H9 (cell line): ENCODE results near the gene COMP. TPM values are rescaled to one million over a fixed set of nuclear protein-coding genes. Genes with fewer than 3 reads are reported as not detected.

ENCODE experiments used
- DNase-seq: peaks from one replicate; pipeline ENCODE4 v3.0.0-alpha.2; 2017
- H2AFZ ChIP-seq: one replicate; pipeline ENCODE4 v1.6.1; 2013; ENCODE audit warnings: mild to moderate bottlenecking, low read length, control low read depth, moderate library complexity
- H2AK5ac ChIP-seq: 2 replicates; pipeline ENCODE4 v1.6.1; 2013; ENCODE audit warnings: low read length, control low read depth, mixed read lengths; ENCODE audit not compliant: insufficient read length
- H2BK120ac ChIP-seq: one replicate; pipeline ENCODE4 v1.6.1; 2013; ENCODE audit warnings: low read depth, mild to moderate bottlenecking, low read length, control low read depth, inconsistent platforms; ENCODE audit not compliant: poor library complexity, severe bottlenecking
- H2BK12ac ChIP-seq: 2 replicates; pipeline ENCODE4 v1.6.1; 2013; ENCODE audit warnings: low read length, control low read depth, mixed read lengths, low read depth; ENCODE audit not compliant: insufficient read length
- H2BK15ac ChIP-seq: 2 replicates; pipeline ENCODE4 v1.6.1; 2013; ENCODE audit warnings: low read depth, low read length, control low read depth
- H2BK20ac ChIP-seq: one replicate; pipeline ENCODE4 v1.6.1; 2013; ENCODE audit warnings: low read depth, mild to moderate bottlenecking, low read length, control low read depth, inconsistent platforms; ENCODE audit not compliant: poor library complexity, severe bottlenecking
- H2BK5ac ChIP-seq: 2 replicates; pipeline ENCODE4 v1.6.1; 2013; ENCODE audit warnings: low read length, control low read depth, mixed read lengths; ENCODE audit not compliant: insufficient read length
- H3K14ac ChIP-seq: 2 replicates; pipeline ENCODE4 v1.6.1; 2013; ENCODE audit warnings: low read length, control low read depth; ENCODE audit not compliant: insufficient read depth
- H3K18ac ChIP-seq: 2 replicates; pipeline ENCODE4 v1.6.1; 2013; ENCODE audit warnings: low read depth, mild to moderate bottlenecking, mixed read lengths, low read length, control low read depth; ENCODE audit not compliant: insufficient read length
- H3K23ac ChIP-seq: 2 replicates; pipeline ENCODE4 v1.6.1; 2013; ENCODE audit warnings: low read length, control low read depth, mixed read lengths, low read depth; ENCODE audit not compliant: insufficient read length
- H3K23me2 ChIP-seq: 2 replicates; pipeline ENCODE4 v1.6.1; 2013; ENCODE audit warnings: low read depth, mild to moderate bottlenecking, mixed read lengths, low read length, control low read depth; ENCODE audit not compliant: insufficient read length, poor library complexity, severe bottlenecking
- H3K27ac ChIP-seq: 2 replicates; pipeline ENCODE4 v1.5.1; 2013; ENCODE audit warnings: low read length, control low read depth, mixed read lengths, low read depth; ENCODE audit not compliant: insufficient read length
- H3K27me3 ChIP-seq: 2 replicates; pipeline ENCODE4 v1.6.1; 2013; ENCODE audit warnings: low read length, control low read depth, inconsistent platforms; ENCODE audit not compliant: insufficient read depth
- H3K4ac ChIP-seq: 2 replicates; pipeline ENCODE4 v1.6.1; 2013; ENCODE audit warnings: low read depth, mild to moderate bottlenecking, control low read depth, inconsistent platforms, low read length, moderate library complexity
- H3K4me1 ChIP-seq: 2 replicates; pipeline ENCODE4 v1.6.1; 2013; ENCODE audit warnings: low read length, control low read depth, inconsistent platforms; ENCODE audit not compliant: insufficient read depth
- H3K4me2 ChIP-seq: 2 replicates; pipeline ENCODE4 v1.6.1; 2013; ENCODE audit warnings: low read length, control low read depth, mixed read lengths; ENCODE audit not compliant: insufficient read length, insufficient read depth
- H3K56ac ChIP-seq: 2 replicates; pipeline ENCODE4 v1.6.1; 2013; ENCODE audit warnings: low read depth, mild to moderate bottlenecking, mixed read lengths, low read length, control low read depth; ENCODE audit not compliant: insufficient read length
- H3K79me1 ChIP-seq: 2 replicates; pipeline ENCODE4 v1.6.1; 2013; ENCODE audit warnings: low read depth, mild to moderate bottlenecking, moderate library complexity, low read length, control low read depth, inconsistent platforms; ENCODE audit not compliant: insufficient read depth, poor library complexity, severe bottlenecking
- H3K79me2 ChIP-seq: 2 replicates; pipeline ENCODE4 v1.6.1; 2013; ENCODE audit warnings: low read length, control low read depth, inconsistent platforms; ENCODE audit not compliant: insufficient read depth
- H3K9ac ChIP-seq: 2 replicates; pipeline ENCODE4 v1.6.1; 2013; ENCODE audit warnings: low read length, control low read depth, mixed read lengths; ENCODE audit not compliant: insufficient read length; ENCODE audit errors: extremely low read depth
- H3K9me3 ChIP-seq: one replicate; pipeline ENCODE4 v1.6.1; 2013; ENCODE audit warnings: low read depth, low read length, inconsistent platforms; ENCODE audit not compliant: control insufficient read depth
- H3T11ph ChIP-seq: one replicate; pipeline ENCODE4 v1.6.1; 2013; ENCODE audit warnings: mild to moderate bottlenecking, low read length, control low read depth, inconsistent platforms
- H4K20me1 ChIP-seq: one replicate; pipeline ENCODE4 v1.6.1; 2013; ENCODE audit not compliant: control insufficient read depth, insufficient read length, insufficient read depth
- H4K5ac ChIP-seq: 2 replicates; pipeline ENCODE4 v1.6.1; 2013; ENCODE audit warnings: low read depth, mild to moderate bottlenecking, mixed read lengths, low read length, control low read depth; ENCODE audit not compliant: insufficient read length
- H4K8ac ChIP-seq: replicated peaks from 2 replicates; pipeline ENCODE4 v1.6.1; 2013; ENCODE audit warnings: low read length, control low read depth, mixed read lengths, low read depth; ENCODE audit not compliant: insufficient read length
- H4K91ac ChIP-seq: 2 replicates; pipeline ENCODE4 v1.6.1; 2013; ENCODE audit warnings: low read depth, mild to moderate bottlenecking, moderate library complexity, mixed read lengths, low read length, control low read depth; ENCODE audit not compliant: insufficient read length
- H3K27ac Mint-ChIP-seq, 3 experiments: 2 replicates in 2 of 3; 3 replicates in 1 of 3; pipeline ENCODE4 v1.8.0; 2020 to 2021; ENCODE audit warnings: mixed read lengths in 3 of 3, mild to moderate bottlenecking in 1 of 3, moderate library complexity in 1 of 3
- H3K27me3 Mint-ChIP-seq: 2 replicates; pipeline ENCODE4 v1.8.0; 2021; ENCODE audit warnings: low read depth, mild to moderate bottlenecking, moderate library complexity, mixed read lengths
- H3K36me3 Mint-ChIP-seq, 3 experiments: 2 replicates in 2 of 3; 3 replicates in 1 of 3; pipeline ENCODE4 v1.8.0; 2020 to 2021; ENCODE audit warnings: low read depth in 3 of 3, mixed read lengths in 3 of 3; ENCODE audit not compliant: insufficient read depth in 1 of 3
- H3K4me1 Mint-ChIP-seq, 2 experiments: 2 replicates each; pipeline ENCODE4 v1.8.0; 2020; ENCODE audit warnings: mixed read lengths in 2 of 2
- H3K4me3 Mint-ChIP-seq, 2 experiments: 2 replicates in 1 of 2; 3 replicates in 1 of 2; pipeline ENCODE4 v1.8.0; 2020 to 2021; ENCODE audit warnings: mild to moderate bottlenecking in 2 of 2, mixed read lengths in 2 of 2, moderate library complexity in 1 of 2
- H3K9me3 Mint-ChIP-seq, 2 experiments: 2 replicates in 1 of 2; 3 replicates in 1 of 2; pipeline ENCODE4 v1.8.0; 2020; ENCODE audit warnings: mild to moderate bottlenecking in 2 of 2, mixed read lengths in 2 of 2, moderate library complexity in 1 of 2
- WGBS: extraction: QIAGEN DNeasy Blood & Tissue Kit; methylation state at CpG from one replicate; pipeline ENCODE4 v1.1.7; 2013; ENCODE audit warnings: missing lambda C conversion rate, low lambda C conversion rate, mixed read lengths; ENCODE audit not compliant: insufficient read length; ENCODE audit errors: extremely low coverage; 5-methylcytosine and 5-hydroxymethylcytosine counted together
- total RNA-seq: library from RNA; stranded (reverse); gene quantifications from 2 replicates; pipeline ENCODE4 v1.2.1, GENCODE V29; 2021
- TF ChIP-seq, protein P1 (sequence below): fragments of 200-600 bp; sonication (generic); conservative IDR thresholded peaks from 3 replicates; pipeline ENCODE4 v1.8.0; 2021; ENCODE audit warnings: antibody characterized with exemption, mild to moderate bottlenecking

Gene COMP
- total RNA-seq, 1 experiment from 2014 or later: 0.15 TPM

GRCh38 chr19:18742324-18742723, 48.8 kb downstream of the COMP start:
- no peaks in the 10 kb centered on the region for H4K20me1 ChIP-seq
- H4K8ac ChIP-seq: no peak overlapping the region
- H2BK120ac ChIP-seq: no peak overlapping the region
- no peak overlapping the region for H2BK15ac ChIP-seq
- H3K23me2 ChIP-seq: no peaks in the 10 kb centered on the region
- no peak overlapping the region for H3K9ac ChIP-seq
- H4K5ac ChIP-seq: no peak overlapping the region
- H3K14ac ChIP-seq: no peak overlapping the region
- H4K91ac ChIP-seq: no peak overlapping the region
- H3K4me2 ChIP-seq: no peak overlapping the region
- no peaks in the 10 kb centered on the region for H3K79me2 ChIP-seq
- TF ChIP-seq, protein P1, sequence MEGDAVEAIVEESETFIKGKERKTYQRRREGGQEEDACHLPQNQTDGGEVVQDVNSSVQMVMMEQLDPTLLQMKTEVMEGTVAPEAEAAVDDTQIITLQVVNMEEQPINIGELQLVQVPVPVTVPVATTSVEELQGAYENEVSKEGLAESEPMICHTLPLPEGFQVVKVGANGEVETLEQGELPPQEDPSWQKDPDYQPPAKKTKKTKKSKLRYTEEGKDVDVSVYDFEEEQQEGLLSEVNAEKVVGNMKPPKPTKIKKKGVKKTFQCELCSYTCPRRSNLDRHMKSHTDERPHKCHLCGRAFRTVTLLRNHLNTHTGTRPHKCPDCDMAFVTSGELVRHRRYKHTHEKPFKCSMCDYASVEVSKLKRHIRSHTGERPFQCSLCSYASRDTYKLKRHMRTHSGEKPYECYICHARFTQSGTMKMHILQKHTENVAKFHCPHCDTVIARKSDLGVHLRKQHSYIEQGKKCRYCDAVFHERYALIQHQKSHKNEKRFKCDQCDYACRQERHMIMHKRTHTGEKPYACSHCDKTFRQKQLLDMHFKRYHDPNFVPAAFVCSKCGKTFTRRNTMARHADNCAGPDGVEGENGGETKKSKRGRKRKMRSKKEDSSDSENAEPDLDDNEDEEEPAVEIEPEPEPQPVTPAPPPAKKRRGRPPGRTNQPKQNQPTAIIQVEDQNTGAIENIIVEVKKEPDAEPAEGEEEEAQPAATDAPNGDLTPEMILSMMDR: no peak
- WGBS: no CpG with 5 or more reads among the region's 14 CpGs
- H3K23ac ChIP-seq: no peak overlapping the region
- no peak overlapping the region for H3T11ph ChIP-seq
- H3K4me1 Mint-ChIP-seq: peaks cover 8 to 10% of the 10 kb centered on the region in 2 experiments
- DNase-seq: no peak
- H3K18ac ChIP-seq: no peak overlapping the region
- no peak overlapping the region for H3K27ac Mint-ChIP-seq
- no peak overlapping the region for H2AK5ac ChIP-seq
- H2BK5ac ChIP-seq: no peak overlapping the region
- no peaks in the 10 kb centered on the region for H3K4me1 ChIP-seq
- H2BK20ac ChIP-seq: no peak overlapping the region
- H3K27me3 ChIP-seq: no peaks in the 10 kb centered on the region
- no peak overlapping the region for H2AFZ ChIP-seq
- no peak overlapping the region for H3K56ac ChIP-seq
- no peaks in the 10 kb centered on the region; the same call in 1 of the 2 replicates for H3K27me3 Mint-ChIP-seq
- H3K27ac ChIP-seq: no peak overlapping the region
- no peaks in the 10 kb centered on the region for H3K79me1 ChIP-seq
- no peaks in the 10 kb centered on the region for H3K36me3 Mint-ChIP-seq
- H3K9me3 Mint-ChIP-seq: no peaks in the 10 kb centered on the region
- H3K9me3 ChIP-seq: no peaks in the 10 kb centered on the region
- H2BK12ac ChIP-seq: no peak overlapping the region
- no peak overlapping the region for H3K4me3 Mint-ChIP-seq
- H3K4ac ChIP-seq: no peak overlapping the region
